Measurements from ENCODE around the gene PCED1A. TPM values are rescaled to one million over a fixed set of nuclear protein-coding genes. Genes with fewer than 3 reads are reported as not detected.

The PCED1A gene
- 34.2 and 45.4 TPM in 2 replicates for total RNA-seq

GRCh38 chr20:2840138-2840966 is at the start of gene PCED1A, which contains the start of gene VPS16:
PCED1A (minus strand) TSS chr20:2840655; CDS start chr20:2839912, 743 bp downstream.
VPS16 (plus strand) TSS chr20:2840745; CDS start chr20:2840775, 30 bp downstream.

GRCh38 chr20:2873010-2873746 is 32.7 kb upstream of the PCED1A start, which contains the start of gene PTPRA:
PTPRA (plus strand) TSS chr20:2873481; CDS start chr20:2964278, 90,797 bp downstream.

GRCh38 chr20:2816030-2816582 is 24.3 kb downstream of the PCED1A start, which contains the start of gene TMEM239:
TMEM239 (plus strand) TSS chr20:2816364; CDS start chr20:2816555, 191 bp downstream.

GRCh38 chr20:2814587-2815051 is 25.8 kb downstream of the PCED1A start, which contains the start of gene C20orf141:
C20orf141 (plus strand) TSS chr20:2814987; CDS start chr20:2815185, 198 bp downstream.

GRCh38 chr20:2800521-2801285 is 39.8 kb downstream of the PCED1A start, which contains the start of gene CPXM1:
CPXM1 (minus strand) TSS chr20:2800627; CDS start chr20:2800572, 55 bp downstream.

Other genes starting within 250 kb of the PCED1A start
- gene NOP56, start 188.0 kb downstream of the PCED1A start, total RNA-seq: 66.0 and 77.4 TPM in 2 replicates
- gene IDH3B, start 176.4 kb downstream of the PCED1A start, total RNA-seq: 58.4 and 62.0 TPM in 2 replicates
- gene EBF4, start 147.9 kb downstream of the PCED1A start, total RNA-seq: 0.49 and 0.69 TPM in 2 replicates
- gene CPXM1, start 40.0 kb downstream of the PCED1A start, total RNA-seq: 85.5 and 93.2 TPM in 2 replicates
- gene C20orf141, start 25.7 kb downstream of the PCED1A start, total RNA-seq: 1.2 TPM in 1 of 2 replicates, not detected in the other
- not detected in 2 replicates for gene TMEM239, start 24.3 kb downstream of the PCED1A start, total RNA-seq
- 26.4 and 34.6 TPM in 2 replicates for gene VPS16, start 90 bp upstream of the PCED1A start, total RNA-seq
- 39.4 and 44.0 TPM in 2 replicates for gene PTPRA, start 32.8 kb upstream of the PCED1A start, total RNA-seq
- gene GNRH2, start 203.0 kb upstream of the PCED1A start, total RNA-seq: not detected in 2 replicates
- 31.5 and 37.0 TPM in 2 replicates for gene MRPS26, start 205.4 kb upstream of the PCED1A start, total RNA-seq
- not detected in 2 replicates for gene OXT, start 231.0 kb upstream of the PCED1A start, total RNA-seq
- not detected in 2 replicates for gene AVP, start 244.1 kb upstream of the PCED1A start, total RNA-seq